Memory B cell (primary cell): Measurements from ENCODE around the gene C3orf20.

Source experiments
- ATAC-seq: fragments of 150-1000 bp; cut with Tn5 transposase; 2 replicates; pipeline ENCODE4 v1.10.0; 2021; ENCODE audit warnings: low read depth, mild to moderate bottlenecking, moderate library complexity
- DNase-seq, 2 donors: peaks; one replicate each; pipeline ENCODE4 v3.0.0; 2022; ENCODE audit warnings: low spot score in 2 of 2
- H3K27ac Mint-ChIP-seq: one replicate; pipeline ENCODE4 v1.8.0; 2022; ENCODE audit warnings: mild to moderate bottlenecking, moderate library complexity, mixed read lengths
- H3K27me3 Mint-ChIP-seq: one replicate; pipeline ENCODE4 v1.8.0; 2022; ENCODE audit warnings: mixed read lengths
- H3K36me3 Mint-ChIP-seq: one replicate; pipeline ENCODE4 v1.8.0; 2022; ENCODE audit warnings: mild to moderate bottlenecking, mixed read lengths
- H3K4me1 Mint-ChIP-seq: one replicate; pipeline ENCODE4 v1.8.0; 2022; ENCODE audit warnings: mixed read lengths
- H3K4me3 Mint-ChIP-seq: one replicate; pipeline ENCODE4 v1.8.0; 2022; ENCODE audit warnings: mild to moderate bottlenecking, moderate library complexity, mixed read lengths
- H3K9me3 Mint-ChIP-seq: one replicate; pipeline ENCODE4 v1.8.0; 2022; ENCODE audit warnings: mixed read lengths

Gene C3orf20

GRCh38 chr3:14674841-14675240 lies at the start of gene C3orf20:
C3orf20 (plus strand) TSS chr3:14675141; CDS start chr3:14682714, 7,573 bp downstream.
- H3K4me1 Mint-ChIP-seq: peaks cover 3% of the 10 kb centered on the region
- peaks cover 2% of the 10 kb centered on the region for H3K9me3 Mint-ChIP-seq
- no peak within 1 kb of the TSS for H3K4me3 Mint-ChIP-seq
- no peaks in the 10 kb centered on the region for H3K27me3 Mint-ChIP-seq
- peaks cover 16% of the 10 kb centered on the region for H3K36me3 Mint-ChIP-seq
- DNase-seq (no peak), ATAC-seq (no peak)
- H3K27ac Mint-ChIP-seq: no peak within 1 kb of the TSS

DNA sequence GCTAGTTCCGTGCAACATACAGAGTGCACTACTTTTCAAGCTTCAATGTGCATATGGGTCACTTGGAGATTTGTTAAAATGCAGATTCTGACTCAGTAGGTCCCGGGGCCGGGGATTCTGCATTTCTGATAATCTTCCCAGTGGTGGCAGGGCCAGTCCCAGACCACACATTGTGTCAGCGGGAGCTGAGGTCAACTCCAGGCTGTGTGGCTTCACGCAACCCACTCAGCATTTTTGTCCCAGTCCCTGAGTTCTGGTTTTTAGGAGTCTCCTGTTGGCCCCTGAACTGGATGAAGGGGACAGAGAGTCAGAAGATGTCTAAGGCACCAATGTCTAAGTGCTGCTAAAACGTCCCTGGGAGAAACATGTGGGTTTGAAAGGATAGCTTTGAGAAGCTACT lies 49.5 kb upstream of the C3orf20 start:
- Mint-ChIP-seq H3K4me1 (no peaks in the 10 kb centered on the region), H3K9me3 (no peaks in the 10 kb centered on the region), H3K4me3 (no peak overlapping the region), H3K27ac (no peak overlapping the region), H3K27me3 (peaks cover 10% of the 10 kb centered on the region), H3K36me3 (no peaks in the 10 kb centered on the region)
- no peak for ATAC-seq
- no peak for DNase-seq

GRCh38 chr3:14627815-14628214 lies 47.1 kb upstream of the C3orf20 start:
- Mint-ChIP-seq H3K36me3 (no peaks in the 10 kb centered on the region), H3K4me1 (peaks cover 2% of the 10 kb centered on the region), H3K4me3 (no peak overlapping the region), H3K27ac (no peak overlapping the region), H3K9me3 (no peaks in the 10 kb centered on the region), H3K27me3 (peaks cover 10% of the 10 kb centered on the region)
- DNase-seq (no peak), ATAC-seq (no peak)

DNA sequence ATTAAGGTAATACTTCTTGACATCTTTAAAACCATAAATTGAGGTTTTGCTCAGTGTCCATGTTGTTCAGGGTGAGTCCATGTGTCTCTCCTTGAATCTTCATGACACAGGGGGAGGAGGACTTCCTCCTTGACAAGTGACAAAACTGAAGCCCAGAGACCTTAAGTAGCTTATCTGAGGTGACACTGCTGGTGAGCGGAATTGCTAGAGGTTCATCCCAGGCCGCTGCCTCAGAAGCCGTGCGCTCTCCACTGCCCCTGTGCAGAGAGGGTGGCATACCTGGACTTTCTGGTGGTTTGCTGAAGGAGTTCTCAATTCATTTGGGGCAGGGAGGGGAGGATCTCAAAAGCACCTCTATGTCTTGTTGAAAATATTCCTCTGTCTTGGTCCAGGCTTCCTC lies 46.5 kb upstream of the C3orf20 start:
- Mint-ChIP-seq H3K9me3 (no peaks in the 10 kb centered on the region), H3K4me3 (no peak overlapping the region), H3K27ac (no peak overlapping the region), H3K36me3 (no peaks in the 10 kb centered on the region), H3K27me3 (peaks cover 10% of the 10 kb centered on the region), H3K4me1 (peaks cover 2% of the 10 kb centered on the region)
- DNase-seq (no peak), ATAC-seq (no peak)

DNA sequence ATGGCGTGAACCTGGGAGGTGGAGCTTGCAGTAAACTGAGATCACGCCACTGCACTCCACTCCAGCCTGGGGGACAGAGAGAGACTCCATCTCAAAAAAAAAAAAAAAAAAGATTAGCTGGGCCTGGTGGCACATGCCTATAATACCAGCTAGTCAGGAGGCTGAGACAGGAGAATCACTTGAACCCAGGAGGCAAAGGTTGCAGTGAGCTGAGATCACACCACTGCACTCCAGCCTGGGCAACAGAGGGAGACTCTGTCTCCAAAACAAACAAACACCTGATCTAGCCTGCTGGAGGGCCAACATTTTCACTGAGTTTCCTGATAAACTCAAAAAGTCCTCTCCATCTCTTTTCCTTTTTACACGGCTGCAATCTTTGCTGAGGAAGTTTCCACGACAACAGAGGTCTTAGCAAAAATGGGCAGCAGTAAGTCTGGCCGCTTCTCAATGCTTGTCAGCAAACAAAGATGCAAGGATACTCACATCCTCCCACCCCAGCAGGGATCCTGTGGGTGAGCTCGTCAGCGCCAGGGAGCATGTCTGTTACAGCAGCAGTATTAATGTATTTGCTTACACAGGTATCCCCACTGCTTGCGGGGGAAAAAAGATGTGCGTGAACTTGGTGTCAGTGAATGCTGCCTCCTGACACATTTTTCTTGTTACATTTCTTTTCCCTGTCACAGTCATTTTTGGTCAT lies 44.4 kb upstream of the C3orf20 start:
- Mint-ChIP-seq H3K27ac (no peak overlapping the region), H3K9me3 (no peaks in the 10 kb centered on the region), H3K4me3 (no peak overlapping the region), H3K36me3 (no peaks in the 10 kb centered on the region), H3K27me3 (peaks cover 13% of the 10 kb centered on the region), H3K4me1 (peaks cover 2% of the 10 kb centered on the region)
- DNase-seq (no peak), ATAC-seq (no peak)

- no peaks in the 10 kb centered on the region for H3K36me3 Mint-ChIP-seq
- H3K4me3 Mint-ChIP-seq: no peak overlapping the region
- DNase-seq (no peak), ATAC-seq (no peak)
- peaks cover 2% of the 10 kb centered on the region for H3K4me1 Mint-ChIP-seq
- H3K9me3 Mint-ChIP-seq: no peaks in the 10 kb centered on the region
- peaks cover 12% of the 10 kb centered on the region for H3K27me3 Mint-ChIP-seq
- H3K27ac Mint-ChIP-seq: no peak overlapping the region
Observed at GRCh38 chr3:14631101-14631497, 43.8 kb upstream of the C3orf20 start.

DNA sequence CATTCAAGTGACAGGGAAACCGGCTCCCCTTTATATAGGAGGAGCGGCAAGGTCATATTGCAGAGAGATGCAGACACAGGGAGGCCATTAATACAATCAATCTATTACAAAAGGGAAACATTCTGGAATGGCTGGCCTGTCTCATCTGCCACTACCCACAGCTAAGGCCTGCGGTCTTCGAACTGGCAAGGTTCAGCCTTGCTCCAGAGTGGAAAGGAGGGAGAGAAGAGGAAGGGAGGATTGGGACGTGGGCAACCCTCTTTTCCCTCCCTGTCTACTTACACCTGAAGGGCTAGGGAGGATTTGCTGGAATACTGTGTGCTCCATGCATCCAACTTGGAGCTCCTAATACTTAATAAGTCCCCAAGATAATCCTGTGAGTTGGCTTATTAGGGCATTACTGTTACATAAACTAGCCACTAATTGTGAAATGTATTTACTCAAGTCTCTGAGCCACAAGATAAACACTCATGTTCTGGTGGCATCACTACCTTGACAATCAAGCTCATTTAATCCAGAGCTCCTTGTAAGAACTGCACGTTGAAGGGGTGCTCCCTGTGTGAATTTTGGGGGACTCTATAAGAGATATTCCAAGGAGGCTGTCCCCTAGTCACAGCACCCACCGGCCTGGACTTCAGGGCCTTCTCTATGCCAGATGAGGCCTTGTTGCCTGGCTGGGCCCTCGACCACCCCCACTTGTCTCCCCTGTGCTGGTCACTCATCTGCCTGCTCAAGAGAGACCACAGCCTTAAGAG lies 43.1 kb upstream of the C3orf20 start:
- no peaks in the 10 kb centered on the region for H3K36me3 Mint-ChIP-seq
- H3K27ac Mint-ChIP-seq: no peak overlapping the region
- DNase-seq: no peak
- peaks cover 9% of the 10 kb centered on the region for H3K27me3 Mint-ChIP-seq
- H3K4me1 Mint-ChIP-seq: peaks cover 2% of the 10 kb centered on the region
- no peaks in the 10 kb centered on the region for H3K9me3 Mint-ChIP-seq
- no peak overlapping the region for H3K4me3 Mint-ChIP-seq
- ATAC-seq: no peak

- Mint-ChIP-seq H3K36me3 (no peaks in the 10 kb centered on the region), H3K27ac (no peak overlapping the region), H3K4me3 (no peak overlapping the region), H3K4me1 (peaks cover 2% of the 10 kb centered on the region), H3K27me3 (peaks cover 8% of the 10 kb centered on the region), H3K9me3 (no peaks in the 10 kb centered on the region)
- ATAC-seq (no peak), DNase-seq (no peak)
Observed at GRCh38 chr3:14632442-14632930, 42.5 kb upstream of the C3orf20 start.

DNA sequence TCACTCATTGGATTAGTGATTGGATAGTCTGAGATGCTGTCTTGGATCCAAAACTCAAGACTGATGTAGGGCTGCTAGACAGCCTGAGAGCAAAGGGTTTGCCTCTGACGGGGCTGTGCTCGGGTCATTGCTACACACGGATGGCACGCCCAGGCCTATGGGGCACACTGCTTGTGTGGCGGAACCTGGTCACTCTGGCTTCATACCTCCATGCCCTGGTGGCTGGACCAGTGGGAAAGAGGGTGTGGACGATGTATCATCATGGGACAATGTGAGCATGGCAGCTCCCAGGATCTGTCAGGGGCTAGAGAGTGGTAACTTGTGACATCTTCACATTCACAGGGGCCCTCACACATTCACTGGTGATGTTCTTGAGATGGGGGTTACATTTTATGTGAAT lies 41.5 kb upstream of the C3orf20 start:
- ATAC-seq: no peak
- H3K9me3 Mint-ChIP-seq: no peaks in the 10 kb centered on the region
- H3K36me3 Mint-ChIP-seq: no peaks in the 10 kb centered on the region
- peaks cover 12% of the 10 kb centered on the region for H3K27me3 Mint-ChIP-seq
- no peak overlapping the region for H3K27ac Mint-ChIP-seq
- peaks cover 2% of the 10 kb centered on the region for H3K4me1 Mint-ChIP-seq
- no peak for DNase-seq
- no peak overlapping the region for H3K4me3 Mint-ChIP-seq

DNA sequence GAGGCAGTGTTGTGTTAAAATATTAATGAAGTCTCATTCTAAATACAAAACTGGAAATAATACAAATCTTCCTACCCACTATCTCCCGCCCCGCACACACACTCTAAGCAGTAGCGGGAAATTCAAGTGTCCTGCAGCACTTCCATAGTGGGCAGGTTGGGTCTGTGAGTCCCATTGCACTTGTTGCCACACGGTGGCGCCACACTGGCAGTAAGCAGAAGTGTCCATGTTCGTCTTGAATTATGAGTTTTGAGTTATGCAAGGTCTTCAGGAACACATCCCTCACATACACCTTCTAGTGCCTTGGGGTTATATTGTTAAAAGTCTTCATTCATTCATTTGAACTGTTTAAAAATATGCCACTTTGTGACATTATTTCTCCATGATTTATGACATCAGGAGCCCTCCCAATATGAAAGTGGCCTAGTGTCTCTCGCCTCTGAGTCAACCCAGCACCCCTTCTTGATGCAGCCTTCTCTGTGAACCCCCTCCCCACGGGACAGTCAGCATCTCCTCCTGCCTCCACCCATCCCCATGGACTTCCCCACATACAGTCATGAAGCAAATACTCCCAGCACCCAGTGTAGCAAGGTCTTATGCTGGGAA lies 41.0 kb upstream of the C3orf20 start:
- DNase-seq (peak; percentile 24 to 38), ATAC-seq (peak; percentile 73)
- H3K27me3 Mint-ChIP-seq: peaks cover 15% of the 10 kb centered on the region
- no peak overlapping the region for H3K4me3 Mint-ChIP-seq
- no peak overlapping the region for H3K27ac Mint-ChIP-seq
- H3K4me1 Mint-ChIP-seq: peaks cover 2% of the 10 kb centered on the region
- no peaks in the 10 kb centered on the region for H3K9me3 Mint-ChIP-seq
- no peaks in the 10 kb centered on the region for H3K36me3 Mint-ChIP-seq

DNA sequence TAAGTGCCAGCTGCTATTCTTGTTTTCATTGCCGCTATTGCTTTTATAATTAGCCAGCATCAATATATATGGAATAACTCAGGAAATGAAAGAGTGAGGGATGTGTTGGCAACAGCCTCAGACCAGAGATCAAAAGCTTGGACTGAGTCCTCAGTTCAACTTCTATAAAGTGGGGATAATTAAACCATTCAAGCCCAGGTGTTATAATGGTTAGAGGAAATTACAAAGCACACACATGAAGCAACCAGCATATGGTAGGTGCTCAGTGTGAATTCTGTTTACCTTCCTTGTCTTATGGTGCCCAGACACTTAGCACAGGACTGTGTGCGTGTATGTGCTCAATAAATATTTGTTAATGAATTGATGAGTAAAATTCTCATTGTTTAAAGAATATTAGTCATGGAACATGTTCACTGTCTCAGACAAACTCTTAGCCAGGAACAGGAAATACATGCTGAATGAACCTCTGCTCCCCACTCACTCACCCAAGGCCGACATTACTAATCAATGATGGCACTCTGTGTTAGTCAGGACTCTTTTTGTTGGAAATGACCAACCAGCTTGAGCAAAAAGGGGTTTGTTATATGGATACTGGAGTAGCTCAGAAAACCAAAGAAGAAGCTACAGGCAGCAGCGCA lies 40.1 kb upstream of the C3orf20 start:
- DNase-seq (no peak), ATAC-seq (no peak)
- Mint-ChIP-seq H3K27ac (no peak overlapping the region), H3K9me3 (no peaks in the 10 kb centered on the region), H3K4me3 (no peak overlapping the region), H3K36me3 (no peaks in the 10 kb centered on the region), H3K27me3 (peaks cover 17% of the 10 kb centered on the region), H3K4me1 (peaks cover 2% of the 10 kb centered on the region)

DNA sequence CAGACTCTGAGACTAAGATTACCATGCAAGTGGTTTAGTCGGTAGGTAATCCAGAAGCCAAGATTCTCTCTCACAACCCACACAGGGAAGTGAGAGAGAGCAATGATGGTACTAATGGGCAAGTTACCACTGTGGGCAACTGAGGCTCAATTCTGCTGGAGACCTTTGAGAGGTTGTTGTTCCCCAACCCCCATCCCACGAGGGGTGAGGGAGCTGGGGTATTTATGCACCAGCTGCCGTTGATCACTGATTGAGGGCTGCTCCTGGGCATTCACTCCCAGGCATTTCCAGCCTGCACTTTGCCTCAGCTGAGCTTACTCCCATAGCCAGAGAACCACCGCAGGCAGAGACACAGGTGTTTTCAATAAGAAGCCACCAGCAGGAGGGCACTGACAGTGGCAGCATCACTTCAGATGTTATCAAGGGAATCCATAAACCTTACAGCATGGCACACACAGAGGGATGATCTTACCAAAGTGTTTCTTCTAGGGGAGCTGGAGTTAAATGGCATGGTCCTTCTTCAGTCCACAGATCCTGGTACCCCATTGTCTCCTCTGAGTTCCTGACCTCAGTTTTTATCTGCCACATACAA lies 38.3 kb upstream of the C3orf20 start:
- Mint-ChIP-seq H3K27me3 (peaks cover 22% of the 10 kb centered on the region), H3K9me3 (no peaks in the 10 kb centered on the region), H3K27ac (no peak overlapping the region), H3K36me3 (no peaks in the 10 kb centered on the region), H3K4me3 (no peak overlapping the region), H3K4me1 (peaks cover 2% of the 10 kb centered on the region)
- ATAC-seq (no peak), DNase-seq (no peak)

DNA sequence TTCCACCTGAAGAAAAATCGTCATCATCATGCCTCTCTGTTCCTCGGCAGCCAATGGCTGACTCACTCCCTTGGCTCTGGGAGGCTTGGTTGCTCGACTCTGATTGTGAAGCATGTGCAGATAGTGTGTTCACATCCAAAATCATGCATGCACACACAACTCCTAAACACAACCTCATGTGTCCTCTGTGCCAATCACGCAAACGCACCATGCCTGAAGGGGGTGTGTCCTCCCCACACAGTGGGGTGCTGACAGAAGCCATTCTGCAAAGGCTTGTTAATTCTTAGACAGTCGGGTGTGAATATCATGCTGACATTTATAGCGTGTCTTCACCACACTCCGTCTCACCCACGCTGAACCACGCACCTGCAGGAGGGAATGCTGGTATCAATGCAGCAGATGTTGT lies 34.8 kb upstream of the C3orf20 start:
- no peak overlapping the region for H3K4me3 Mint-ChIP-seq

GRCh38 chr3:14640734-14641133 lies 34.2 kb upstream of the C3orf20 start:
- Mint-ChIP-seq H3K4me3 (no peak overlapping the region), H3K4me1 (no peaks in the 10 kb centered on the region), H3K36me3 (no peaks in the 10 kb centered on the region), H3K27ac (no peak overlapping the region), H3K9me3 (no peaks in the 10 kb centered on the region), H3K27me3 (peaks cover 17% of the 10 kb centered on the region)
- no peak for ATAC-seq
- DNase-seq: no peak

More for the DNA sequence above, 34.8 kb upstream of the C3orf20 start:
- Mint-ChIP-seq H3K4me1 (no peaks in the 10 kb centered on the region), H3K27me3 (peaks cover 17% of the 10 kb centered on the region), H3K9me3 (no peaks in the 10 kb centered on the region), H3K27ac (no peak overlapping the region), H3K36me3 (no peaks in the 10 kb centered on the region)
- DNase-seq (no peak), ATAC-seq (no peak)
